HG03025 (cell line): Measurements from ENCODE around the gene GPR157.
"Not testable (repeated sequence)": the region's sequence is repeated elsewhere in the genome, so short reads cannot be mapped to it uniquely, and the experiment has no call there.

ENCODE experiments used
- ATAC-seq: cut with Tn5 transposase; IDR thresholded peaks from one replicate; pipeline ENCODE4 v1.9.1; 2021; ENCODE audit warnings: mild to moderate bottlenecking, moderate library complexity; ENCODE audit not compliant: unreplicated experiment, low FRiP score

Gene GPR157

GRCh38 chr1:9128520-9129265, at the start of gene GPR157:
GPR157 (minus strand) TSS chr1:9129102; CDS start chr1:9129027, 75 bp downstream.
- peak; percentile 47 for ATAC-seq

GRCh38 chr1:9174762-9175161, 45.9 kb upstream of the GPR157 start:
- no peak for ATAC-seq

GRCh38 chr1:9174243-9174642, 45.3 kb upstream of the GPR157 start:
- ATAC-seq: no peak

- no peak for ATAC-seq
Measured at GRCh38 chr1:9169601-9170137, 40.8 kb upstream of the GPR157 start.

- ATAC-seq: no peak
Measured at GRCh38 chr1:9167638-9168037, 38.7 kb upstream of the GPR157 start.

- no peak for ATAC-seq
Measured at GRCh38 chr1:9166289-9167235, 37.7 kb upstream of the GPR157 start.

GRCh38 chr1:9165396-9165795, 36.5 kb upstream of the GPR157 start:
- ATAC-seq: no peak

GRCh38 chr1:9164919-9165318, 36.0 kb upstream of the GPR157 start:
- no peak for ATAC-seq

GRCh38 chr1:9164532-9164900, 35.6 kb upstream of the GPR157 start:
- no peak for ATAC-seq

GRCh38 chr1:9161963-9162362, 33.1 kb upstream of the GPR157 start:
- no peak for ATAC-seq

- ATAC-seq: no peak
Measured at GRCh38 chr1:9161342-9161741, 32.4 kb upstream of the GPR157 start.

- ATAC-seq: no peak
Measured at GRCh38 chr1:9160079-9160717, 31.3 kb upstream of the GPR157 start.

- no peak for ATAC-seq
Measured at GRCh38 chr1:9155879-9156278, 27.0 kb upstream of the GPR157 start.

- not testable (repeated sequence) for ATAC-seq
Measured at GRCh38 chr1:9155405-9155804, 26.5 kb upstream of the GPR157 start.

GRCh38 chr1:9153152-9153551, 24.2 kb upstream of the GPR157 start:
- ATAC-seq: no peak

GRCh38 chr1:9152535-9152934, 23.6 kb upstream of the GPR157 start:
- ATAC-seq: no peak

GRCh38 chr1:9151328-9151860, 22.5 kb upstream of the GPR157 start:
- ATAC-seq: no peak

- no peak for ATAC-seq
Measured at GRCh38 chr1:9150582-9151327, 21.9 kb upstream of the GPR157 start.

GRCh38 chr1:9149837-9150581, 21.1 kb upstream of the GPR157 start:
- no peak for ATAC-seq
